GM12864 (cell line): ENCODE measurements around the gene TFF3.

Source experiments
- DNase-seq: peaks from one replicate; pipeline ENCODE4 v3.0.0-alpha.2; 2011; ENCODE audit warnings: low read depth
- H3K4me3 ChIP-seq: 2 replicates; pipeline ENCODE4 v1.5.1; 2011; ENCODE audit warnings: mild to moderate bottlenecking, low read depth, low read length, control low read depth
- TF ChIP-seq, protein P1 (sequence below): IDR thresholded peaks from 2 replicates; pipeline ENCODE4 v1.5.1; 2011; ENCODE audit warnings: low read depth, mild to moderate bottlenecking, moderate library complexity, low read length, control low read depth, inconsistent platforms; ENCODE audit errors: missing control alignments

Gene TFF3

DNA sequence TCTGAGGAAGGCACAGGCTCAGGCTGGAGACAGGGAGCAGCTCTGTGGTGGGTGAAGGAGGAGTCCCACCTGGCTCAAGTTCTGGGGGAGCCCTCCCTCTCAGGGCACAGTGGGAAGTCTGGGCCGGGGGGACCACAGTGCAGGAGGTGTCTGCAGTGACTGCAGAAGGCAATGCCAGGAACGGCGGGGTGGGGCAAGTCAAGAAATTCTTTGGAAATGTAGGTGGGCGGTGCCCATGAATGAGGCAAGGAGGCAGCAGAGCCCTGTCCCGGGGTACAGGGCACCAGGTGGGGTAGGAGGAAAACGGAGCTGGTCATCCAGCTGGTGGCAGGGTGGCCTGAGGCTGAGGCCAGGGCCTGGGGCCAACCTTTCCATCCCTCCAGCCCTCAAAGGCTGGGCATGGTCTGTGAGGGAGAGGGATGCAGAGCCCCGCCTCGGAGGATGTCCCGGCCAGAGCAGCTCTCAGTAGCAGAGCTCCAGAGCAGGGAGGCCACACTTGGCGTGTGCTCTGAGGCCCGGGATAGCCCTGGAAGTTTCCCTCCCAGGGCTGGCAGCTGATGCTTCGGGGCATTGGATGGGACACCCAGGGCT, 4.7 kb downstream of the TFF3 start:
- no peak for DNase-seq
- H3K4me3 ChIP-seq = no peak overlapping the region
- TF ChIP-seq, protein P1, sequence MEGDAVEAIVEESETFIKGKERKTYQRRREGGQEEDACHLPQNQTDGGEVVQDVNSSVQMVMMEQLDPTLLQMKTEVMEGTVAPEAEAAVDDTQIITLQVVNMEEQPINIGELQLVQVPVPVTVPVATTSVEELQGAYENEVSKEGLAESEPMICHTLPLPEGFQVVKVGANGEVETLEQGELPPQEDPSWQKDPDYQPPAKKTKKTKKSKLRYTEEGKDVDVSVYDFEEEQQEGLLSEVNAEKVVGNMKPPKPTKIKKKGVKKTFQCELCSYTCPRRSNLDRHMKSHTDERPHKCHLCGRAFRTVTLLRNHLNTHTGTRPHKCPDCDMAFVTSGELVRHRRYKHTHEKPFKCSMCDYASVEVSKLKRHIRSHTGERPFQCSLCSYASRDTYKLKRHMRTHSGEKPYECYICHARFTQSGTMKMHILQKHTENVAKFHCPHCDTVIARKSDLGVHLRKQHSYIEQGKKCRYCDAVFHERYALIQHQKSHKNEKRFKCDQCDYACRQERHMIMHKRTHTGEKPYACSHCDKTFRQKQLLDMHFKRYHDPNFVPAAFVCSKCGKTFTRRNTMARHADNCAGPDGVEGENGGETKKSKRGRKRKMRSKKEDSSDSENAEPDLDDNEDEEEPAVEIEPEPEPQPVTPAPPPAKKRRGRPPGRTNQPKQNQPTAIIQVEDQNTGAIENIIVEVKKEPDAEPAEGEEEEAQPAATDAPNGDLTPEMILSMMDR = no peak

DNA sequence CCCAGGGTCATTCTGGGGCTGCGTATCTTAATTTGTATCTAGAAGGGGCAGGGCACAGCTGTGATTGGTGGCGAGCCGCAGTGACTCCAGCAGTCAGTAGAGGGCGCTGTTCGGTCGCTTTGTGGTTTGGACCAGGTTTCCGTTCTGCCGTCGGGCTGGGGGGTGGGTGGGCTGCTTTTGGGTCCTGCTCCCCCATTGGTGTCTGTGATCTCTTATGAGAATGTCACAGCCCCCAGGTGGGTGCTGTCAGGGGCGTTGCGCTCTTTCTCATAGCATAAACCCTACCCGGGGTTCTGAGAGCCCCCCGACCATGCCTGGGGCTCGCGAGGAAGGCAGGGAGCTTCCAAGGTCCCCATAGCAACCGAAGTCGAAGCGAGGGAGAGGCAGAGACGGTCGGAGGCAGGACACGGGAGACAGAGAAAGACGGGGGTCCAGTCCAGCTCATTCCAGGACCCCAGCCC, 5.4 kb downstream of the TFF3 start:
- H3K4me3 ChIP-seq = no peak overlapping the region
- TF ChIP-seq, protein P1 = peak; percentile 88
- DNase-seq = no peak

DNA sequence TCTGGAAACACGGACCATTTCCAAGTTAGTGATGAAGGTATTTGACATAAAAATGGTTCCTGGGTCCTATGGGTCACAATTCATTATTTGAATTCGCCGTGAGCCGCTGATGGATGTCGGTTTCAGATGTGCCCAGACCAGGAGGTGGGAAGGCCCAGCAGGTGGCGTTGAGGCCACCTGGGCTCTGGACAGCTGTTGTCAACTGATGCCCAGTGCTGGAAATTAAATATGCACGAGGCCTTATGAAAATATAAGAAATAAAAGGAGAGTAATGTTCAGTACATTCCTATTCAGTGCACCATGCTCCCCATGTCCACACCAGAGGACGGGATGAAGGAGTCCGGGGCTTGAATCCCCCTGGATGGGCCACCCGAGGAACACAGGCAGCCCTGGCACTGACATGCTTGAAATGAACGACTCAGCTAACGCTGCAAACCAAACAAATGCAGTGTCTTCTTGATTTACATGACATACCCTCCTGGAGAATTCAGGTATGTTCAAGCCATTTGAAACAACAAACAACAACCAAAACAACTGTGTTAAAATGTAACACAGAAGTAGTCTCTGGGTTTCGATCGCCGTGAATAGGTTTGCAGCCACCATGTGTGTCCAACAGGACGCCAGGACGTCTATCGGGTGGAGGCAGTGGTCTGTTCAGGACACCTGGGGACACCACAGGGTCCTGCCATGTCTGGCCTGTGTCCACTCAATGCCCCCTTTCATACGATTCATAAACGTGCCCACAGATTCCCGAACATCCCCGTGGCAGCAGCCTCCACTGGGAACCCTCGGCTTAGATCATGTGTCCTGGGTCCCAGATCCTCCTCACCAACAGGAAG, 6.1 kb downstream of the TFF3 start:
- no peak for DNase-seq
- TF ChIP-seq, protein P1 = peak; percentile 11
- no peak overlapping the region for H3K4me3 ChIP-seq

DNA sequence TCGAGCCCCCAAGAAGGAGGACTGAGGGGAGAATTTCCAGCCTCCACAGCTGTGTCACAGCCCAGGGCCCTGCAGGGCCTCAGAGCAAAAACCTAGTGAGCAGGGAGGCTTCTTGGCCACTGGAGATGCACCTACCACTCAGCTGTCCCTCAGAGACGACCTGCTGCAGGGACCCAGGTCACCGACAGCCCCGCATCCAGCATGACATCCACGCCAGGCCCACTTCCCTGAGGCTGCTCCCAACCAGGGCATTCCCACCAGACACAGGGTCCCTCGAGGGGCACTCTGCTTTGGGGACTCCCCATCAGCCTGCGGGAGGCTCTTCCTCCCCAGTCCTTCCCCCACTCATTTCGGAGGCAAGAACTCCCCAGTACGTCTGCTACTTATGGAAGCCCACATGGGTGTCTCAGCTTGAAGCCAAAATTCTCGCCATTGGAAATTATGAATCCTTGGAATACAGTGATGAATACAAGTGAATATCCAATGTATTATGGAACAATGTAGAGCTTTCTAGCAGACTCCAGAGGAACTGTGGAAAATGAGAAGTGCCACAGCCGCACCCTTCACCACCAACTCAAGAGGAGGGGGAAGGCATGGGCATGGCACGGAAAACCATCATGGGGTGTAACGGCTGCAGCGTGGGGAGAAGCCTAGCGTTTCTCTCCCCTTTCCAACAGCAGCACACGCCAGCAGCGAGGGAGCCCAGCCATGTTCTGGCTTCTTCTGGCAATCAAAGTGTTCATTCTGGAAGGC, 6.9 kb downstream of the TFF3 start:
- TF ChIP-seq, protein P1 = no peak
- DNase-seq = no peak

DNA sequence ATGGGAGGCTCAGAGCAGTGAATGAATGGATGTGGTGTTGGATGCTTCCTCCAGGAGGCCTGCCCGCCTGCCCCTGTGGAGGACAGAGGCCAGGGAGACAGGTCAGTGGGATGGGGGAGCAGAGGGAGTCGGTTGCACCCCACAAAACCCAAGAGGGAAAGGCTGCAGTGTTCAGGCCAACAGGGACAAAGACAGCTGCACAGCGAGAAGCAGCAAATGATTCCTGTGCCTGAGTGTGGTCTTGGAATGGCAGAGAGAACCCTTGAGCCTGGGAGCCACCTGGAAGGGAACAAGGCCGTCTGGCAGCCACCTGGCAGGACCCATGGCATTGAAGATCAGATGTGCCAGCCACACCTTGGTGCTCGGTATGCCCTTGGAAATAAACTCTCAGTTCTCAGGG, 8.1 kb downstream of the TFF3 start:
- no peak overlapping the region for H3K4me3 ChIP-seq
- TF ChIP-seq, protein P1 = no peak
- DNase-seq = no peak

More for the DNA sequence above, 6.9 kb downstream of the TFF3 start:
- no peak overlapping the region for H3K4me3 ChIP-seq

DNA sequence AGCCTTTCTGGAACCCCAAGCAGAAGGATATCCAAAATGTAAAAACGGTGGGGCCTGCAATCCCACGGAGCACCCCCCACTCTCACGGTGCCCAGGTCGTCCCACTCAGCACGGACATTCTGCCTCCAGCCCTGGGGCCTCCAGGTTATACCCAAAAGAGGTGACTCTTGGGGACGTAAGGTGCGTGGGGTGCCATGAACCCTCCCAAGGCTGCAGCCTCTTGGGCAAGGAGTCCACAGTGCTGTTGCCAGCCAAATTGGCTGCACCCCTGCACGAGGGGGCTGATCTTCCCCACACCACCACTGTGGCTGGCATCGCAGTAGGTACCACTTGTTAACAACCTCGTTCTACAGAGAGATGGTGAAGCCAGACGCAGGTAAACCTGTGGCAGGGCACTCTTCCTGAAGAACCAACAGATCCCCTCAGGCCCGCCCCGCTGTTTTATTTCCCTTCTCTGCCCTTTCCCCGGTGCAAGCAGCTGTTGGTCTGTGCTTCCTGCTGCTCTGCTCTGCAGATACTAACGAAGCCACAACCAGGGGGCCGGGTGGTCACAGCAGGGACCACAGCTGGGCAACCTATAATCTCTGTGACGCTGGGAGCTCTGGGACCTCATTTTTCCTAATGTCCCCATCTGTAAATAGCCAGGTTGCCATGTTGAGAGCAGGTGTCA, 8.7 kb downstream of the TFF3 start:
- TF ChIP-seq, protein P1 = no peak

More for the DNA sequence above, 8.7 kb downstream of the TFF3 start:
- no peak overlapping the region for H3K4me3 ChIP-seq
- no peak for DNase-seq
